ENCODE data around the gene SCRN2. TPM values are rescaled to one million over a fixed set of nuclear protein-coding genes. Genes with fewer than 3 reads are reported as not detected.
A peak's percentile ranks its signal among the peaks of the same experiment; 100 is the strongest.

SCRN2 gene
- total RNA-seq, 1 donor from 2014 or later = 44.8 TPM

- Mint-ChIP-seq H3K9me3 (ENCODE audit: unreplicated experiment) (no peaks in the 10 kb centered on the region), H3K4me1 (ENCODE audit: unreplicated experiment) (peaks cover 2% of the 10 kb centered on the region), H3K4me3 (ENCODE audit: unreplicated experiment) (no peak overlapping the region), H3K27ac (ENCODE audit: unreplicated experiment) (no peak overlapping the region), H3K36me3 (ENCODE audit: low read depth, unreplicated experiment) (peaks cover 59% of the 10 kb centered on the region), H3K27me3 (ENCODE audit: unreplicated experiment) (peaks cover 17% of the 10 kb centered on the region)
- TF ChIP-seq CTCF (IDR thresholded peaks at IDR 0.05; ENCODE audit: unreplicated experiment) = no peak
- no peak for DNase-seq (ENCODE audit: low spot score)
These were observed 30.0 kb downstream of the SCRN2 start for GRCh38 chr17:47810901-47811635.

- H3K27ac Mint-ChIP-seq (ENCODE audit: unreplicated experiment) = no peak overlapping the region
These were observed 30.8 kb downstream of the SCRN2 start for GRCh38 chr17:47810200-47810821.

GRCh38 chr17:47808830-47809480 lies 32.1 kb downstream of the SCRN2 start:
- no peak for TF ChIP-seq CTCF (IDR thresholded peaks at IDR 0.05; ENCODE audit: unreplicated experiment)
- Mint-ChIP-seq H3K9me3 (ENCODE audit: unreplicated experiment) (no peaks in the 10 kb centered on the region), H3K27me3 (ENCODE audit: unreplicated experiment) (peaks cover 15% of the 10 kb centered on the region), H3K4me1 (ENCODE audit: unreplicated experiment) (peaks cover 2% of the 10 kb centered on the region), H3K4me3 (ENCODE audit: unreplicated experiment) (no peak overlapping the region), H3K36me3 (ENCODE audit: low read depth, unreplicated experiment) (peaks cover 55% of the 10 kb centered on the region), H3K27ac (ENCODE audit: unreplicated experiment) (no peak overlapping the region)
- no peak for DNase-seq (ENCODE audit: low spot score)

More at GRCh38 chr17:47810200-47810821, 30.8 kb downstream of the SCRN2 start:
- DNase-seq (ENCODE audit: low spot score) = no peak
- Mint-ChIP-seq H3K4me1 (ENCODE audit: unreplicated experiment) (peaks cover 2% of the 10 kb centered on the region), H3K36me3 (ENCODE audit: low read depth, unreplicated experiment) (peaks cover 58% of the 10 kb centered on the region), H3K9me3 (ENCODE audit: unreplicated experiment) (no peaks in the 10 kb centered on the region), H3K4me3 (ENCODE audit: unreplicated experiment) (peak overlapping the region; percentile 57), H3K27me3 (ENCODE audit: unreplicated experiment) (peaks cover 17% of the 10 kb centered on the region)
- TF ChIP-seq CTCF (IDR thresholded peaks at IDR 0.05; ENCODE audit: unreplicated experiment) = no peak

- no peak for DNase-seq (ENCODE audit: low spot score)
- H3K27me3 Mint-ChIP-seq (ENCODE audit: unreplicated experiment) = peaks cover 15% of the 10 kb centered on the region
- no peak overlapping the region for H3K27ac Mint-ChIP-seq (ENCODE audit: unreplicated experiment)
- no peaks in the 10 kb centered on the region for H3K9me3 Mint-ChIP-seq (ENCODE audit: unreplicated experiment)
- H3K4me3 Mint-ChIP-seq (ENCODE audit: unreplicated experiment) = no peak overlapping the region
- H3K36me3 Mint-ChIP-seq (ENCODE audit: low read depth, unreplicated experiment) = peaks cover 55% of the 10 kb centered on the region
- no peak for TF ChIP-seq CTCF (IDR thresholded peaks at IDR 0.05; ENCODE audit: unreplicated experiment)
- H3K4me1 Mint-ChIP-seq (ENCODE audit: unreplicated experiment) = peaks cover 2% of the 10 kb centered on the region
These were observed 32.8 kb downstream of the SCRN2 start for GRCh38 chr17:47808036-47808829.
